Testis (tissue), 3 donors: Measurements from ENCODE around the gene KRTAP10-9. TPM values are rescaled to one million over a fixed set of nuclear protein-coding genes. Genes with fewer than 3 reads are reported as not detected.
"Not testable (repeated sequence)": the region's sequence is repeated elsewhere in the genome, so short reads cannot be mapped to it uniquely, and the experiment has no call there.

Experiments used
- DNase-seq: peaks from one replicate; pipeline ENCODE4 v3.0.0-alpha.2; 2019
- H3K27ac ChIP-seq, 2 donors: fragments of 200-600 bp; sonication (generic); one replicate each; pipeline ENCODE4 v1.5.1; 2019
- H3K27me3 ChIP-seq: fragments of 200-600 bp; sonication (generic); one replicate; pipeline ENCODE4 v1.5.1; 2019
- H3K36me3 ChIP-seq: fragments of 200-600 bp; sonication (generic); one replicate; pipeline ENCODE4 v1.5.1; 2017; ENCODE audit warnings: low read depth; ENCODE audit errors: missing control alignments
- H3K4me1 ChIP-seq: fragments of 200-600 bp; sonication (generic); one replicate; pipeline ENCODE4 v1.5.1; 2019
- H3K4me3 ChIP-seq, 2 donors: fragments of 200-600 bp; sonication (generic); one replicate each; pipeline ENCODE4 v1.5.1; 2017 to 2019
- H3K9me3 ChIP-seq: fragments of 200-600 bp; sonication (generic); one replicate; pipeline ENCODE4 v1.5.1; 2017
- POLR2A ChIP-seq: fragments of 450-650 bp; IDR thresholded peaks from one replicate; pipeline ENCODE4 v1.6.1; 2017; ENCODE audit warnings: antibody characterized with exemption, mild to moderate bottlenecking, moderate library complexity
- WGBS, 2 donors: methylation state at CpG; one replicate each; pipeline ENCODE4 v1.1.5; 2018; 5-methylcytosine and 5-hydroxymethylcytosine counted together
- intact Hi-C: fragments of 100-400 bp; cut with DNase I; formaldehyde crosslinking; loops from one replicate; pipeline ENCODE4 v1.15.1; 2023; ENCODE audit warnings: low total_unique reads
- polyA plus RNA-seq: library from polyadenylated mRNA; stranded (reverse); fragments of 350-450 nt; fragmentation: Illumina TruSeq; extraction: RNeasy Lipid Tissue Mini Kit (QIAGEN cat#74804); gene quantifications from one replicate; pipeline ENCODE4 v1.2.3, GENCODE V29; 2014; ENCODE audit warnings: low read depth, low replicate concordance; ENCODE audit not compliant: insufficient read depth
- total RNA-seq, 2 donors: library from RNA; depleted of rRNA; stranded (reverse); fragments of >200 nt; gene quantifications; one replicate each; pipeline ENCODE4 v1.2.3, GENCODE V29; 2016
- TF ChIP-seq, protein P1 (sequence below), 3 experiments: fragments of 450-650 bp in 2 of 3; fragments of 200-600 bp in 1 of 3; sonication (generic) in 1 of 3; IDR thresholded peaks; one replicate each; pipeline ENCODE4 v1.5.1; 2016 to 2019; ENCODE audit warnings: antibody characterized with exemption in 3 of 3, mild to moderate bottlenecking in 2 of 3, moderate library complexity in 1 of 3

Gene KRTAP10-9
- total and polyA plus RNA-seq, 3 donors from 2014 or later, result not detected

DNA sequence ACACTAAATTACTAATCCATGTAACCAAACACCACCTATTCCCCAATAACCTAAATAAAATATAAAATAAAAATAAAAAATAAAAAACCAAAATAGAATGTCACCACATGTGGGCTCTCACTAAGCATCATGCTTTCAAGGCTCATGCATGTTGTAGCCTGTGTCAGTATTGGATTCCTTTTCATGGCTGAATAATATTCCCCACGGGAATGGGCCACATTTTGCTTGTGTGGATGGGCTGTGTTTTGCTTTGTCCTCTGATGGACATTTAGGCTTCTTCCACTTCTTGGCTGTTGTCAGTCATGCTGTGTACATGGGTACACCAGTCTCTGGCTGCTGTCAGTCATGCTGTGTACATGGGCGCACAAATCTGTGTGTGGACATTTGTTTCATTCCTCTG lies 37.8 kb upstream of the KRTAP10-9 start:
- H3K27ac ChIP-seq, result no peak overlapping the region
- 96% methylated on average over 2 of the region's 2 CpGs for WGBS, 2 donors
- DNase-seq, result no peak
- H3K4me1 ChIP-seq, result no peaks in the 10 kb centered on the region
- intact Hi-C loops, result no loop called here
- TF ChIP-seq POLR2A, result no peak
- TF ChIP-seq, protein P1, sequence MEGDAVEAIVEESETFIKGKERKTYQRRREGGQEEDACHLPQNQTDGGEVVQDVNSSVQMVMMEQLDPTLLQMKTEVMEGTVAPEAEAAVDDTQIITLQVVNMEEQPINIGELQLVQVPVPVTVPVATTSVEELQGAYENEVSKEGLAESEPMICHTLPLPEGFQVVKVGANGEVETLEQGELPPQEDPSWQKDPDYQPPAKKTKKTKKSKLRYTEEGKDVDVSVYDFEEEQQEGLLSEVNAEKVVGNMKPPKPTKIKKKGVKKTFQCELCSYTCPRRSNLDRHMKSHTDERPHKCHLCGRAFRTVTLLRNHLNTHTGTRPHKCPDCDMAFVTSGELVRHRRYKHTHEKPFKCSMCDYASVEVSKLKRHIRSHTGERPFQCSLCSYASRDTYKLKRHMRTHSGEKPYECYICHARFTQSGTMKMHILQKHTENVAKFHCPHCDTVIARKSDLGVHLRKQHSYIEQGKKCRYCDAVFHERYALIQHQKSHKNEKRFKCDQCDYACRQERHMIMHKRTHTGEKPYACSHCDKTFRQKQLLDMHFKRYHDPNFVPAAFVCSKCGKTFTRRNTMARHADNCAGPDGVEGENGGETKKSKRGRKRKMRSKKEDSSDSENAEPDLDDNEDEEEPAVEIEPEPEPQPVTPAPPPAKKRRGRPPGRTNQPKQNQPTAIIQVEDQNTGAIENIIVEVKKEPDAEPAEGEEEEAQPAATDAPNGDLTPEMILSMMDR (IDR thresholded peaks at IDR 0.05), result no peak
- H3K4me3 ChIP-seq, result no peak overlapping the region
- no peaks in the 10 kb centered on the region for H3K36me3 ChIP-seq
- H3K27me3 ChIP-seq, result no peaks in the 10 kb centered on the region
- no peaks in the 10 kb centered on the region for H3K9me3 ChIP-seq

DNA sequence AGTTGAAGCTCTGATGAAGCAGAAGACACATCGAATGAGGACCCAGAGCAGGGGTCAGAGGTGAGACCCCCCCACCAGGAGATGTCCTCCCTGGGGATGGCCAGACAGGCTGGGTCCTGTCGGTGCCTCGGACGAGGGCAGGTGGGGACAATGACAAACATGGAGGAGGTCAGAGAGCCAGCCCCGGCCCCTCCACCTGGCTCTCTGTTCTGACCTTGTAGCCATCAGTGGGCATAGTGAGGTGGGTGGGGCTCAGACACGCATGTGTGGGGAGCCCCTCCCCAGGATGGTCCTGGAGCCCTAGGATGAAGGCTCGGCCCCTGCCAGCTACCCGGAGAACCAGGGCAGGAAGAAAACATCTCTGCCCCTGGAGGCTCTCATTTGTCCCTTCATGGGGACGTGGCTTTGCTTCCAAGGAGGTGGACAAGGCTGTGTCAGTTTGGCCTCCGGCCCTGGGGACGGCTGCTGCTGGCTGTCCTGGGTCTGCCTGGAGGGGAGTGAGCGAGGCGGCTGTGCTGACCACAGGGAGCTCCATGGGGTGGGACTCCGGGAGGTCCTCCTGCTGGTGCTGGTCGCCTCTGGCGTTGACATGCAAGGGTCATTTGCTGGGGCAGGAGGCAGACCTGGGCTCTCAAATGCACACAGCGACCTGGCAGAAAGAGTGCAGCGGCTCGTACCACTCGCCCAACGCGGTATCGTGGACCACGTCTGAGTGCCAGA lies 37.1 kb upstream of the KRTAP10-9 start:
- intact Hi-C loops, result no loop called here
- no peak for DNase-seq
- H3K4me3 ChIP-seq, result no peak overlapping the region
- no peaks in the 10 kb centered on the region for H3K27me3 ChIP-seq
- no peak overlapping the region for H3K27ac ChIP-seq
- 79 to 84% methylated on average over 15 to 23 of the region's 24 CpGs for WGBS, 2 donors
- TF ChIP-seq POLR2A, result no peak
- TF ChIP-seq, protein P1 (IDR thresholded peaks at IDR 0.05), result no peak
- no peaks in the 10 kb centered on the region for H3K9me3 ChIP-seq
- no peaks in the 10 kb centered on the region for H3K36me3 ChIP-seq
- no peaks in the 10 kb centered on the region for H3K4me1 ChIP-seq

DNA sequence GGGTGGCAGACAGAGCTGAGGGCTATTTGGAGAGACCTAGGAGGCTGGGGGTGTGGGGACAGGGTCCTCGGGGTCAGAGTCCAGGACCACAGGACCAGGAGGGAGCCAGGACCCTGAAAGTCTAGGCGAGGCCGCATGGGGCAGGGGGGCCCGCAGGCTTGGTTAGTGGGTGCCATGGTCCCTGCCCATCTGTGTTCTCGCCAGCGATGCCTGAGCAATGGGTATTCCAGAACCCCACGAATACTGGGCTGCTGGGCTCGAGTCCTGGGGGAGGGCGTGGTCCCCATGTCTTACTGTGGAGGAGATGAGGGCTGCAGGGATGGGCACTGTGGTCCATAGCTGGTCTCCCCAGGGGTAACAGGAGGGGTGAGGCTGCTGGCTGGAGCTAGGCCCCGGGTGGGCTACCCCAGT lies 36.6 kb upstream of the KRTAP10-9 start:
- Histone ChIP-seq H3K4me1 (no peaks in the 10 kb centered on the region), H3K27ac (no peak overlapping the region), H3K27me3 (no peaks in the 10 kb centered on the region), H3K36me3 (no peaks in the 10 kb centered on the region), H3K9me3 (no peaks in the 10 kb centered on the region), H3K4me3 (no peak overlapping the region)
- DNase-seq, result no peak
- TF ChIP-seq, protein P1 (IDR thresholded peaks at IDR 0.05), result no peak
- TF ChIP-seq POLR2A, result no peak
- intact Hi-C loops, result no loop called here
- 87 to 90% methylated on average over 7 to 10 of the region's 10 CpGs for whole genome bisulfite sequencing, 2 donors

DNA sequence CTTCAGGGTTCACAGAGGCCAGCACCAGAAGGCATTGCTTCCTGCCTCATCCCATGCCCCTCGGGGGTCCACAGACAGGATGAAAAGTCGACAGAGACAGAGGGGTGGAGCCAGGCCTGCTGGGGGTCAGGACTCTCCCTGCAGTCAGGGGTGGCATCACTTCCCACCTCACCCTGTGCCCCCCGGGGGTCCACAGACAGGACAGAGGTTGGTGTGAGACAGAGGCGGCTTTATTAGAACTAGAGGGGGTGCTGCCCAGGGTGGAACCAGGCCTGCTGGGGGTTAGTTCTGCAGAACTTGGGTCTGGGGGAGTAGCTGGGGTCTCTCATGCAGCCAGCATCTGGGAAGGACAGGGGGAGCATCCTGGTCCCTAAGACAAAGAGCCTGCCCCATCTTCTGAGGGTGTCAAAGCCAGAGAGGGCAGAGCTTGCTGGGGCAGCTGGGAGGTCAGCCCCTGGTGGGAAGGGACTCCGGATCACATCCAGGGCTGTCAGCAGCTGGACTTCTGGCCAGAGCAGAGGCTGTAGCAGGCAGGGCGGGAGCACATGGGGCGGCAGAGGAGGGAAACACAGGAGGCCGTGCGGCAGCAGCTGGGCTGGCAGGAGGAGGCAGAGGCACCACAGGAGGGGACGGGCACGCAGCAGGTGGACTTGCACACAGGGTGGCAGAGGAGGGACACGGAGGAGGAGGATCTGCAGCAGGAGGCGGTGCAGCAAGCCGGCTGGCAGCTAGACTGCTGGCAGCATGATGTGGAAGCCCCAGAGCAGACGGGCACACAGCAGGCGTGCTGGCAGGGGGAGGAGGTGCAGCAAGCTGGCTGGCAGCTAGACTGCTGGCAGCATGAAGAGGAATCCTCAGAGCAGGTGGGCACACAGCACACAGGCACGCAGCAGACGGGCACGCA lies 35.7 kb upstream of the KRTAP10-9 start:
- H3K4me3 ChIP-seq, H3K36me3 ChIP-seq, DNase-seq, H3K27ac ChIP-seq, H3K4me1 ChIP-seq, intact Hi-C loops, H3K27me3 ChIP-seq, H3K9me3 ChIP-seq: not testable (repeated sequence)
- WGBS, 2 donors, result 67 to 71% methylated on average over 14 to 19 of the region's 19 CpGs

DNA sequence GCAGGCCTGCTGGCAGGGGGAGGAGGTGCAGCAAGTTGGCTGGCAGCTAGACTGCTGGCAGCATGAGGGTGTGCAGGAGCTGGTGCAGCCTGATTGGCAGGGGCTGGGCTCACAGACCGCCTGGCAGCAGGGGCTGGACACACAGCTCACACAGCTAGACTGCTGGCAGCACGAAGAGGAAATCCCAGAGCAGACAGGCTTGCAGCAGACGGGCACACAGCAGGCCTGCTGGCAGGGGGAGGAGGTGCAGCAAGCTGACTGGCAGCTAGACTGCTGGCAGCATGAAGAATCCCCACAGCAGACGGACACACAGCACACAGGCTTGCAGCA lies 35.1 kb upstream of the KRTAP10-9 start:
- H3K4me3 ChIP-seq, H3K27ac ChIP-seq, intact Hi-C loops, DNase-seq, H3K9me3 ChIP-seq, H3K36me3 ChIP-seq, H3K4me1 ChIP-seq, H3K27me3 ChIP-seq: not testable (repeated sequence)
- WGBS, 2 donors, result 80% methylated on average over 1 of the region's 4 CpGs; no CpG with 5 or more reads in 1 of the 2 donors
